ENCODE data around the gene SKIC2. TPM values are rescaled to one million over a fixed set of nuclear protein-coding genes. Genes with fewer than 3 reads are reported as not detected.

Gene SKIC2
- total and polyA plus RNA-seq, 2 donors (not counting 1 experiment from before 2014, with no cell fraction given), result 21.6 to 58.0 TPM

DNA sequence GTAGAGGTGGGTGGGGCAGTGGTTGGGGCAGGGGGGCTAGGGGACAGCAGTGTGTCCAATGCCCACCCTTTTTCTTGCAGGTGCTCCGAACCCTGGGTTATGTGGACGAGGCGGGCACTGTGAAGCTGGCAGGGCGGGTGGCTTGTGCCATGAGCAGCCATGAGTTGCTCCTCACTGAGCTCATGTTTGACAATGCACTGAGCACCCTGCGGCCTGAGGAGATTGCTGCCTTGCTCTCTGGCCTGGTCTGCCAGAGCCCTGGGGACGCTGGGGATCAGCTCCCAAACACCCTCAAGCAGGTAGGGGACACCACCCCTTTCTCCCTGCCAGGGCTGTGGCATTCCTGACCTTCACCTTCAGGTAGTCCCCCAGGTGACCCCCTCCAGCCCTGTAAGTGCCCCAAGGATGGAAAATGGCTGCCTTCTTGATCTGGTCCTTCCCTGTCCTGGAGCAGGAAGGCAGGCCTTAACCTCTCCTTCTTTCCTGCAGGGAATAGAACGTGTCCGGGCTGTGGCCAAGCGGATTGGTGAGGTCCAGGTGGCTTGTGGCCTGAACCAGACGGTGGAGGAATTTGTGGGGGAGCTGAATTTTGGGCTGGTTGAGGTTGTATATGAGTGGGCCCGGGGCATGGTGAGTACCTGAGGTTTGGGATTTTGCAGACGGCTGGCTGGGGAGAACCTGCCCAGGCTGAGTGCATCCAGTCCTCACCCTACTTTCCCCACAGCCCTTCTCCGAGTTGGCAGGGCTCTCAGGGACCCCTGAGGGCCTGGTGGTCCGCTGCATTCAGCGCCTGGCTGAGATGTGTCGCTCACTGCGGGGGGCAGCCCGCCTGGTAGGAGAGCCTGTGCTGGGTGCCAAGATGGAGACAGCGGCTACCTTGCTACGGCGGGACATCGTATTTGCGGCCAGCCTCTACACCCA, 10.1 kb downstream of the SKIC2 start:
- no peak for DNase-seq (ENCODE audit: low read depth in 2 of 2)
- no peak overlapping the region for H3K27ac ChIP-seq (ENCODE audit: insufficient read depth, low read length)
- H3K27me3 ChIP-seq (ENCODE audit: control insufficient read depth, insufficient read depth, low read length), result no peaks in the 10 kb centered on the region
- H3K9me3 ChIP-seq (ENCODE audit: control insufficient read depth, insufficient read depth, low read depth, low read length), result no peaks in the 10 kb centered on the region
- no peak overlapping the region for H3K4me3 ChIP-seq (replicated peaks in 1 of 4; ENCODE audit: control extremely low read depth in 1 of 4, insufficient read depth in 1 of 4, low read depth in 3 of 4, low read length in 4 of 4)
- peaks cover 33% of the 10 kb centered on the region for H3K79me2 ChIP-seq (ENCODE audit: control insufficient read depth, insufficient read depth, low read length)
- no peak overlapping the region for H3K9ac ChIP-seq (ENCODE audit: insufficient read depth, low read length)
- H3K36me3 ChIP-seq (ENCODE audit: control insufficient read depth, insufficient read depth, low read length), result peaks cover 31% of the 10 kb centered on the region
- TF ChIP-seq, protein P1, sequence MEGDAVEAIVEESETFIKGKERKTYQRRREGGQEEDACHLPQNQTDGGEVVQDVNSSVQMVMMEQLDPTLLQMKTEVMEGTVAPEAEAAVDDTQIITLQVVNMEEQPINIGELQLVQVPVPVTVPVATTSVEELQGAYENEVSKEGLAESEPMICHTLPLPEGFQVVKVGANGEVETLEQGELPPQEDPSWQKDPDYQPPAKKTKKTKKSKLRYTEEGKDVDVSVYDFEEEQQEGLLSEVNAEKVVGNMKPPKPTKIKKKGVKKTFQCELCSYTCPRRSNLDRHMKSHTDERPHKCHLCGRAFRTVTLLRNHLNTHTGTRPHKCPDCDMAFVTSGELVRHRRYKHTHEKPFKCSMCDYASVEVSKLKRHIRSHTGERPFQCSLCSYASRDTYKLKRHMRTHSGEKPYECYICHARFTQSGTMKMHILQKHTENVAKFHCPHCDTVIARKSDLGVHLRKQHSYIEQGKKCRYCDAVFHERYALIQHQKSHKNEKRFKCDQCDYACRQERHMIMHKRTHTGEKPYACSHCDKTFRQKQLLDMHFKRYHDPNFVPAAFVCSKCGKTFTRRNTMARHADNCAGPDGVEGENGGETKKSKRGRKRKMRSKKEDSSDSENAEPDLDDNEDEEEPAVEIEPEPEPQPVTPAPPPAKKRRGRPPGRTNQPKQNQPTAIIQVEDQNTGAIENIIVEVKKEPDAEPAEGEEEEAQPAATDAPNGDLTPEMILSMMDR (conservative IDR thresholded peaks at IDR 0.05 in 1 of 2, IDR thresholded peaks at IDR 0.05 in 1 of 2; ENCODE audit: low read depth in 1 of 2, low read length in 2 of 2), result no peak
- no peak for TF ChIP-seq EZH2 (IDR thresholded peaks at IDR 0.05; ENCODE audit: low read length, missing control alignments)
- no peaks in the 10 kb centered on the region for H4K20me1 ChIP-seq (ENCODE audit: control insufficient read depth, extremely low read depth, insufficient read depth, low read length)
- H3K4me2 ChIP-seq (ENCODE audit: extremely low read depth, insufficient read depth, low read length), result no peak overlapping the region
- H3K4me1 ChIP-seq (ENCODE audit: control insufficient read depth, extremely low read depth, insufficient read depth, low read length), result peaks cover 18% of the 10 kb centered on the region
- H2AFZ ChIP-seq (ENCODE audit: low read length), result no peak overlapping the region

DNA sequence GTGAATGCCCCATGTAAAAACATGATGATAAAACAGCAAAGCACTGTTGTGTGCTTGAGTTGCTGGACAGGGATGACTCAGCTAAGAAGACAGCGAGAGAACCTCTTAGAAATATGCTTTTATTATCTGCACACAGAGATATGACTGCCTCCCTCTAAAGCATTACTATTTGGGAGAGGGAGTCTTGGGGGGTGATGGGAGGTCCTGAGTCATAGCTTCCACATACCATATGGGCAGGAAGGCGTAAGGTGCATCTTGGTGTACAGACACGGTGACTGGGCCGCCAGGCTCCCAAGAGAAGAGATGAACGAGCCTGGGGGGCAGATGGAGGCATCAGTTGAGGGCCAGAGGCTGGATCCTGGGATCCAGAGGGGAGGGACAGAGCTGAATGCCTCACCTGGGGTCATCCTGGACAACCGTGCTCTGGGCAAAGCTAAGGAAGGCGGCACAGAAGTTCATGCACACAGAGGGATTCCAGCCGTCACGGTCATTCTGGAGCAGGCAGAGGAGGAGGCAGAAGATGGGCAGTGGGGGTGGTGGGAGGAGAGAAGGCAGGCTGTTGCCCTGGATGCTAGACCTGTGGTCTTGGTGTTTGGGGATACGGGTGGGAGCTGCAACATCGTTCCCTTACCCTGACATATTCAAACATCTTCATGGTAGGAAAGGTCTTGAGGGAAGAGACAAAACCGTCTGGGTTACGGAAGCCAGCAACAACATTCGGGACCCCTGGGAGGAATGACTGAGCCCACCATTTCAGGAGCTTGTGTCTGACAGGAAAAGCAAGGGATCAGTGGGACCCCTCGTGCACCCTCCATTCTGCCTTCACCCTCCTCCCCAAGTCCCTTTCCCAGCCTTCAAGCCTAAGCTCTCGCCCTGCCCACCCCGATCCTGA, 11.0 kb downstream of the SKIC2 start:
- peak in 1 of 2 donors; percentile 77 for DNase-seq (ENCODE audit: low read depth in 2 of 2)
- Histone ChIP-seq H3K9me3 (ENCODE audit: control insufficient read depth, insufficient read depth, low read depth, low read length) (no peaks in the 10 kb centered on the region), H3K79me2 (ENCODE audit: control insufficient read depth, insufficient read depth, low read length) (peaks cover 33% of the 10 kb centered on the region), H3K4me2 (ENCODE audit: extremely low read depth, insufficient read depth, low read length) (peak overlapping the region; percentile 91), H3K4me1 (ENCODE audit: control insufficient read depth, extremely low read depth, insufficient read depth, low read length) (peaks cover 18% of the 10 kb centered on the region), H3K9ac (ENCODE audit: insufficient read depth, low read length) (peak overlapping the region; percentile 18), H3K27me3 (ENCODE audit: control insufficient read depth, insufficient read depth, low read length) (no peaks in the 10 kb centered on the region), H4K20me1 (ENCODE audit: control insufficient read depth, extremely low read depth, insufficient read depth, low read length) (no peaks in the 10 kb centered on the region), H3K4me3 (replicated peaks in 1 of 4; ENCODE audit: control extremely low read depth in 1 of 4, insufficient read depth in 1 of 4, low read depth in 3 of 4, low read length in 4 of 4) (peak overlapping the region; percentile 24 to 97 (median 88)), H3K27ac (ENCODE audit: insufficient read depth, low read length) (peak overlapping the region; percentile 100), H2AFZ (ENCODE audit: low read length) (no peak overlapping the region), H3K36me3 (ENCODE audit: control insufficient read depth, insufficient read depth, low read length) (peaks cover 29% of the 10 kb centered on the region)
- no peak for TF ChIP-seq EZH2 (IDR thresholded peaks at IDR 0.05; ENCODE audit: low read length, missing control alignments)
- TF ChIP-seq, protein P1 (conservative IDR thresholded peaks at IDR 0.05 in 1 of 2, IDR thresholded peaks at IDR 0.05 in 1 of 2; ENCODE audit: low read depth in 1 of 2, low read length in 2 of 2), result no peak

Data from fibroblast of lung (primary cell).